ES-I3 (cell line): ENCODE results near the gene KCP.

Experiments used
- H3K36me3 ChIP-seq: 2 replicates; pipeline ENCODE4 v1.6.1; 2013; ENCODE audit warnings: mild to moderate bottlenecking, low read length, control low read depth, moderate library complexity; ENCODE audit not compliant: insufficient read depth
- H3K4me1 ChIP-seq: 2 replicates; pipeline ENCODE4 v1.6.1; 2013; ENCODE audit warnings: mild to moderate bottlenecking, control low read depth, low read length; ENCODE audit not compliant: insufficient read depth
- H3K9ac ChIP-seq: 2 replicates; pipeline ENCODE4 v1.6.1; 2013; ENCODE audit warnings: low read depth, mild to moderate bottlenecking, low read length, moderate library complexity
- H3K9me3 ChIP-seq: 2 replicates; pipeline ENCODE4 v1.6.1; 2013; ENCODE audit warnings: mild to moderate bottlenecking, low read length, moderate library complexity; ENCODE audit not compliant: control insufficient read depth, insufficient read depth

The KCP gene

GRCh38 chr7:128910569-128910945 lies at the start of gene KCP:
KCP (minus strand) TSS chr7:128910709; CDS start chr7:128910676, 33 bp downstream.
- Histone ChIP-seq H3K9me3 (no peaks in the 10 kb centered on the region), H3K9ac (peak within 1 kb of the TSS; percentile 68; the same call in 1 of the 2 replicates), H3K36me3 (no peaks in the 10 kb centered on the region), H3K4me1 (peaks cover 26% of the 10 kb centered on the region)

GRCh38 chr7:128959296-128959695 lies 48.8 kb upstream of the KCP start:
- no peak overlapping the region for H3K9ac ChIP-seq
- no peaks in the 10 kb centered on the region for H3K9me3 ChIP-seq
- peaks cover 18% of the 10 kb centered on the region for H3K36me3 ChIP-seq
- H3K4me1 ChIP-seq = peaks cover 6% of the 10 kb centered on the region; the same call in 1 of the 2 replicates

GRCh38 chr7:128955981-128956380 lies 45.5 kb upstream of the KCP start:
- Histone ChIP-seq H3K9me3 (no peaks in the 10 kb centered on the region), H3K4me1 (peaks cover 6% of the 10 kb centered on the region; the same call in 1 of the 2 replicates), H3K9ac (no peak overlapping the region), H3K36me3 (peaks cover 24% of the 10 kb centered on the region)

GRCh38 chr7:128954830-128955802 lies 44.6 kb upstream of the KCP start:
- H3K9ac ChIP-seq = no peak overlapping the region
- H3K36me3 ChIP-seq = peaks cover 24% of the 10 kb centered on the region
- peaks cover 6% of the 10 kb centered on the region; the same call in 1 of the 2 replicates for H3K4me1 ChIP-seq
- H3K9me3 ChIP-seq = no peaks in the 10 kb centered on the region

GRCh38 chr7:128954150-128954549 lies 43.6 kb upstream of the KCP start:
- peaks cover 20% of the 10 kb centered on the region for H3K36me3 ChIP-seq

GRCh38 chr7:128951296-128951695 lies 40.8 kb upstream of the KCP start:
- Histone ChIP-seq H3K9me3 (no peaks in the 10 kb centered on the region), H3K36me3 (peaks cover 10% of the 10 kb centered on the region), H3K9ac (no peak overlapping the region), H3K4me1 (peaks cover 6% of the 10 kb centered on the region; the same call in 1 of the 2 replicates)

More at GRCh38 chr7:128954150-128954549, 43.6 kb upstream of the KCP start:
- peaks cover 6% of the 10 kb centered on the region; the same call in 1 of the 2 replicates for H3K4me1 ChIP-seq
- no peak overlapping the region for H3K9ac ChIP-seq
- no peaks in the 10 kb centered on the region for H3K9me3 ChIP-seq

GRCh38 chr7:128948976-128949760 lies 38.7 kb upstream of the KCP start:
- Histone ChIP-seq H3K4me1 (no peaks in the 10 kb centered on the region), H3K9ac (no peak overlapping the region), H3K36me3 (peaks cover 7% of the 10 kb centered on the region), H3K9me3 (no peaks in the 10 kb centered on the region)

- H3K4me1 ChIP-seq = no peaks in the 10 kb centered on the region
- no peak overlapping the region for H3K9ac ChIP-seq
- H3K36me3 ChIP-seq = peaks cover 2% of the 10 kb centered on the region; the same call in 1 of the 2 replicates
- no peaks in the 10 kb centered on the region for H3K9me3 ChIP-seq
Measured at GRCh38 chr7:128948312-128948973, 37.9 kb upstream of the KCP start.

GRCh38 chr7:128947854-128948253 lies 37.3 kb upstream of the KCP start:
- Histone ChIP-seq H3K4me1 (no peaks in the 10 kb centered on the region), H3K9ac (no peak overlapping the region), H3K9me3 (no peaks in the 10 kb centered on the region), H3K36me3 (peaks cover 2% of the 10 kb centered on the region; the same call in 1 of the 2 replicates)

GRCh38 chr7:128946936-128947830 lies 36.7 kb upstream of the KCP start:
- Histone ChIP-seq H3K9me3 (no peaks in the 10 kb centered on the region), H3K9ac (no peak overlapping the region), H3K36me3 (no peaks in the 10 kb centered on the region), H3K4me1 (no peaks in the 10 kb centered on the region)

GRCh38 chr7:128945668-128946366 lies 35.3 kb upstream of the KCP start:
- H3K36me3 ChIP-seq = no peaks in the 10 kb centered on the region
- H3K9ac ChIP-seq = no peak overlapping the region
- no peaks in the 10 kb centered on the region for H3K9me3 ChIP-seq
- H3K4me1 ChIP-seq = peaks cover 3% of the 10 kb centered on the region; the same call in 1 of the 2 replicates

- H3K36me3 ChIP-seq = no peaks in the 10 kb centered on the region
- no peak overlapping the region for H3K9ac ChIP-seq
- peaks cover 3% of the 10 kb centered on the region; the same call in 1 of the 2 replicates for H3K4me1 ChIP-seq
- H3K9me3 ChIP-seq = no peaks in the 10 kb centered on the region
Measured at GRCh38 chr7:128944487-128945236, 34.2 kb upstream of the KCP start.
